CD4-positive, alpha-beta T cell treated with Interleukin-1 beta for 1 hour (primary cell): Measurements from ENCODE around the gene CLPTM1L.
"Not testable (repeated sequence)": the region's sequence is repeated elsewhere in the genome, so short reads cannot be mapped to it uniquely, and the experiment has no call there.

ENCODE experiments used
- DNase-seq, 2 donors: peaks; one replicate each; pipeline ENCODE4 v3.0.0-alpha.2; 2020 to 2022

CLPTM1L gene

DNA sequence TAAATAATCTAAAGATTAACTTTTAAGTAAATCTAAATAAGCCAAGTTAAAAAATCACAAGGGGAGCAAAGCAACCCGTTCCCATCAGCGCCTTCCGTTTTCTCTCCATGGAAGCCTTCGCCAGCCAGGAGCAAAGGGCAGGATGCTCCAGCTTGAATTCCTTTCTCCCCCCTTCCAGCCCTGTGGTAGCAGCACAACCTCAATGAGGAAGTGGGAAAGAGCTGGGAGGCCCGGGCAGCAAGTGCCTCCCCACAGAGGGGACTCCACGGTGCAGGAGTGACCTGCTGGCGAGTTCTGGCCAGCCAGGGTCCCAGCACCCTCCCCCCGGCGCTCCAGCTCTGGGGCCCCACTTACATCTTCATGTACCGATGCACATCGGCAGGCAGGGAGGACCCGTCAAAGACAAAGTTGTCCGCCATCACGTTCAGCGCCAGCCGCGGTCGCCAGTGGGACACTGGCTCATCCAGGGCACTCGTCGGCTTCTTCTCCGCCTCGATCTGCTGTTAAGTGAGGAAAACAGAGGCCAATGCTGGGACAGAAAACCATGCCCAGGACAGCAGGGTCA, 6.3 kb downstream of the CLPTM1L start:
- no peak for DNase-seq

- no peak for DNase-seq
These were observed 6.8 kb downstream of the CLPTM1L start for GRCh38 chr5:1338196-1338490.

- no peak for DNase-seq
These were observed 7.3 kb downstream of the CLPTM1L start for GRCh38 chr5:1337489-1338195.

GRCh38 chr5:1336749-1337488, 8.0 kb downstream of the CLPTM1L start:
- no peak for DNase-seq

GRCh38 chr5:1336106-1336561, 8.8 kb downstream of the CLPTM1L start:
- DNase-seq = no peak

GRCh38 chr5:1335540-1336095, 9.3 kb downstream of the CLPTM1L start:
- no peak for DNase-seq

DNA sequence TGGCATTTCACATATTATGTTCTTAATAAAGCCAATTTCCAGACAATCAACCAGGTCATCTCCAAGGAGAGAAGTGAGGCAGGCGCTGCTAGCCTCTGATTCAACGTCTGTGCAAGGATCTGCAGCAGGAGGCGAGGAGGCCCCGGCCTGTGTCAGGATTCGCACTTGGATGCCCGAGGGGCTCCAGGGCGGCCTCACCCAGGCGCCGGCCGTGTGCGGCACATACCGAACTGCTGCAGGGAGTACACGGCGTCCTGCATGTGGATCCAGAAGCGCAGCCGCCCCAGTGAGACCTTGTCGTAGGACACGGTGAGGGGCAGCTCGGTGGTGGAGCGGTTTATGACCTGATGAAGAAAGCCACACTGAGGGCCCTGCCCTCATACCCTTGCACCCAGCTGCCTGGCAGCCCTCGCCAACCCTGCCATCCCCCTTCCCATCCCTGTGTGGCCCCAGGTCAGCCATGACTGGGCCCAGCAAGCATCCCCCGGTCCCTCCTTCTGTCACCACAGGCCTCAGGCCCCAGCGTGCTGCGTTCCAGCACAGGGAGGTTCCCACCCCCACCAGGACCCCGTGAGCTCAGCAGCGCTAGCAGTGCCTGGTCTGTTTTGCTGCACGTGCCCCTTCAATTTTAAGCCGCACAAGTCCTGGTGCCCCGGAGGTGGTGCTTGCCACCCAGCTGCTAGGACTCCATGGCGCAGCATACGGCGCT, 9.9 kb downstream of the CLPTM1L start:
- no peak for DNase-seq

DNA sequence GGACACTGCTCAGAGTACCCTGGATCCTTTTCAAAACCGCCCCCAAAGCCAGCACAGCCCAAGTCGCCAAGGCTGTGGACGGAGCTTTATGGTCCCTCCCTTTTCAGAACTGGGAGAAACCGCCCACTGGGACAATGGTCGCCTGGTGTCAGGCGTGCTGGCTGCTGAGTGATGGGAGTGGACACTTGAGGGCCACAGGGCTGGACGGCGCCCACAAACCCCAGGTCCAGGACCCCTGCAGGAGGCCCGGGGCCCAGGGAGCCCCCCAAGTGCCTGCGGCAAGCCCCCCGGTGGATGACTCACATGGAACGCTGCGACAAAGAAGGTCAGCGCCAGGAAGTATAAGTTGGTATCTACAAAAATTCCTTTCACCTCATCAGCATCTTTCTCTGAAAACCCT, 10.9 kb downstream of the CLPTM1L start:
- no peak for DNase-seq

DNA sequence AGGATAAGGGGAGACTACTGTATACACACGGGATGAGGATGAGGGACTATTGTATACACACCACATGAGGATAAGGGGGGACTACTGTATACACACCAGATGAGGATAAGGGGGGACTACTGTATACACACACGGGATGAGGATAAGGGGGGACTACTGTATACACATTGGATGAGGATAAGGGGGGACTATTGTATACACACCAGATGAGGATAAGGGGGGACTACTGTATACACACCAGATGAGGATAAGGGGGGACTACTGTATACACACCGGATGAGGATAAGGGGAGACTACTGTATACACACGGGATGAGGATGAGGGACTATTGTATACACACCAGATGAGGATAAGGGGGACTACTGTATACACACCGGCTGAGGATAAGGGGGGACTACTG, 11.6 kb downstream of the CLPTM1L start:
- DNase-seq = not testable (repeated sequence)

GRCh38 chr5:1332461-1333001, 12.4 kb downstream of the CLPTM1L start:
- no peak for DNase-seq

- DNase-seq = no peak
These were observed 13.0 kb downstream of the CLPTM1L start for GRCh38 chr5:1331861-1332405.

GRCh38 chr5:1330847-1331831, 13.8 kb downstream of the CLPTM1L start:
- no peak for DNase-seq

GRCh38 chr5:1330146-1330846, 14.6 kb downstream of the CLPTM1L start:
- no peak for DNase-seq

GRCh38 chr5:1329111-1329579, 15.8 kb downstream of the CLPTM1L start:
- DNase-seq = no peak

GRCh38 chr5:1328237-1329110, 16.4 kb downstream of the CLPTM1L start:
- DNase-seq = not testable (repeated sequence)

DNA sequence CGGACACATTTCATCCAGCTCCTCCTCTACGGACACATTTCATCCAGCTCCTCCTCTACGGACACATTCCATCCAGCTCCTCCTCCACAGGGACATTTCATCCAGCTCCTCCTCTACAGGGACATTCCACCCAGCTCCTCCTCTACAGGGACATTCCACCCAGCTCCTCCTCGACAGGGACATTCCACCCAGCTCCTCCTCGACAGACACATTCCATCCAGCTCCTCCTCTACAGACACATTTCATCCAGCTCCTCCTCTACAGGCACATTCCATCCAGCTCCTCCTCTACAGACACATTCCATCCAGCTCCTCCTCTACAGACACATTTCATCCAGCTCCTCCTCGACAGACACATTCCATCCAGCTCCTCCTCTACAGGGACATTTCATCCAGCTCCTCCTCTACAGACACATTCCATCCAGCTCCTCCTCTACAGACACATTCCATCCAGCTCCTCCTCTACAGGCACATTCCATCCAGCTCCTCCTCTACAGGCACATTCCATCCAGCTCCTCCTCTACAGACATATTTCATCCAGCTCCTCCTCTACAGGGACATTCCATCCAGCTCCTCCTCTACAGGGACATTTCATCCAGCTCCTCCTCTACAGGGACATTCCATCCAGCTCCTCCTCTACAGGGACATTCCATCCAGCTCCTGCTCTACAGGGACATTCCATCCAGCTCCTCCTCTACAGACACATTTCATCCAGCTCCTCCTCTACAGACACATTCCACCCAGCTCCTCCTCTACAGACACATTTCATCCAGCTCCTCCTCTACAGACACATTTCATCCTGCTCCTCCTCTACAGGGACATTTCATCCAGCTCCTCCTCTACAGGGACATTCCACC, 17.8 kb downstream of the CLPTM1L start:
- not testable (repeated sequence) for DNase-seq

DNA sequence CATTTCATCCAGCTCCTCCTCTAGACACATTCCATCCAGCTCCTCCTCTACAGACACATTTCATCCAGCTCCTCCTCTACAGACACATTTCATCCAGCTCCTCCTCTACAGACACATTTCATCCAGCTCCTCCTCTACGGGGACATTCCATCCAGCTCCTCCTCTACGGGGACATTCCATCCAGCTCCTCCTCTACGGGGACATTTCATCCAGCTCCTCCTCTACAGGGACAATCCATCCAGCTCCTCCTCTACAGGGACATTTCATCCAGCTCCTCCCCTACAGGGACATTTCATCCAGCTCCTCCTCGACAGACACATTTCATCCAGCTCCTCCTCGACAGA, 18.4 kb downstream of the CLPTM1L start:
- DNase-seq = not testable (repeated sequence)

GRCh38 chr5:1325870-1326531, 18.9 kb downstream of the CLPTM1L start:
- no peak for DNase-seq
